Measurements from ENCODE around the gene CLRN2. TPM values are rescaled to one million over a fixed set of nuclear protein-coding genes. Genes with fewer than 3 reads are reported as not detected.

The CLRN2 gene
- total RNA-seq, 2 donors from 2014 or later = not detected

GRCh38 chr4:17512973-17513665, 1.8 kb upstream of the CLRN2 start:
- Mint-ChIP-seq H3K27me3 (ENCODE audit: low read depth) (peaks cover 14% of the 10 kb centered on the region), H3K4me3 (peak overlapping the region; percentile 96 to 97), H3K4me1 (ENCODE audit: low read depth) (peaks cover 34% of the 10 kb centered on the region), H3K36me3 (ENCODE audit: insufficient read depth in 2 of 2) (peaks cover 1 to 2% of the 10 kb centered on the region in 2 donors), H3K9me3 (no peaks in the 10 kb centered on the region), H3K27ac (peak overlapping the region; percentile 88)
- ATAC-seq (replicated peaks in 1 of 2) (no peak), DNase-seq (no peak)

- peaks cover 20% of the 10 kb centered on the region for H3K27me3 Mint-ChIP-seq (ENCODE audit: low read depth)
- H3K9me3 Mint-ChIP-seq = no peaks in the 10 kb centered on the region
- peaks cover 0 to 2% of the 10 kb centered on the region in 2 donors for H3K36me3 Mint-ChIP-seq (ENCODE audit: insufficient read depth in 2 of 2)
- peaks cover 21% of the 10 kb centered on the region for H3K4me1 Mint-ChIP-seq (ENCODE audit: low read depth)
- no peak overlapping the region for H3K27ac Mint-ChIP-seq
- DNase-seq (no peak), ATAC-seq (replicated peaks in 1 of 2) (no peak)
- no peak overlapping the region for H3K4me3 Mint-ChIP-seq
These were observed 761 bp downstream of the CLRN2 start for GRCh38 chr4:17515445-17516407.

DNA sequence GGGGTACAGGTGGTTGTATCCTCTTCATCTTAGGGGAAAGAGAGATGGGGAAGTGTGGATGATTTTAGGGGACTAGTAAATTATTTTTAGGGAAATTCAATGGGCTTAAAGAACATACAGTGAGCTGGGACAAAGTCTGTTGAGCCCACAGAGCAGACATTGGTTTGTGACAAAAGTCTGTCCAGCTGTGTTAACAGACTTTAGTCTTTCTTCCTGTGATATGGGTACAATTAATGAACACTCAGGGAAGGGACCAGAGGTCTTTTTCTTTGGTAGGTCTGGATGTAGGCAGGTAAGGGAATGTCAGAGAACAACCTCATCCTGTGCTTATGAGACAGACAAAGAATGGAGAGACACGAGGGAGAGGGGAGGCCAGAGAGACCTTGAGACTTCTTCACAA, 2.0 kb downstream of the CLRN2 start:
- ATAC-seq (replicated peaks in 1 of 2) = no peak
- Mint-ChIP-seq H3K27ac (no peak overlapping the region), H3K4me1 (ENCODE audit: low read depth) (peaks cover 11% of the 10 kb centered on the region), H3K4me3 (no peak overlapping the region), H3K36me3 (ENCODE audit: insufficient read depth in 2 of 2) (no peaks in the 10 kb centered on the region), H3K27me3 (ENCODE audit: low read depth) (peaks cover 26% of the 10 kb centered on the region), H3K9me3 (no peaks in the 10 kb centered on the region)
- DNase-seq = no peak

GRCh38 chr4:17517664-17518063, 2.7 kb downstream of the CLRN2 start:
- ATAC-seq (replicated peaks in 1 of 2) = no peak
- H3K9me3 Mint-ChIP-seq = no peaks in the 10 kb centered on the region
- H3K36me3 Mint-ChIP-seq (ENCODE audit: insufficient read depth in 2 of 2) = no peaks in the 10 kb centered on the region
- H3K27me3 Mint-ChIP-seq (ENCODE audit: low read depth) = peaks cover 26% of the 10 kb centered on the region
- H3K27ac Mint-ChIP-seq = no peak overlapping the region
- no peak for DNase-seq
- peaks cover 6% of the 10 kb centered on the region for H3K4me1 Mint-ChIP-seq (ENCODE audit: low read depth)
- no peak overlapping the region for H3K4me3 Mint-ChIP-seq

- DNase-seq (no peak), ATAC-seq (replicated peaks in 1 of 2) (no peak)
- Mint-ChIP-seq H3K4me1 (ENCODE audit: low read depth) (no peaks in the 10 kb centered on the region), H3K27me3 (ENCODE audit: low read depth) (peaks cover 26% of the 10 kb centered on the region), H3K9me3 (no peaks in the 10 kb centered on the region), H3K36me3 (ENCODE audit: insufficient read depth in 2 of 2) (no peaks in the 10 kb centered on the region), H3K27ac (no peak overlapping the region), H3K4me3 (no peak overlapping the region)
These were observed 6.6 kb downstream of the CLRN2 start for GRCh38 chr4:17521595-17521994.

GRCh38 chr4:17523662-17524061, 8.7 kb downstream of the CLRN2 start:
- Mint-ChIP-seq H3K9me3 (no peaks in the 10 kb centered on the region), H3K27ac (no peak overlapping the region), H3K4me1 (ENCODE audit: low read depth) (no peaks in the 10 kb centered on the region), H3K4me3 (no peak overlapping the region), H3K27me3 (ENCODE audit: low read depth) (peaks cover 36% of the 10 kb centered on the region), H3K36me3 (ENCODE audit: insufficient read depth in 2 of 2) (no peaks in the 10 kb centered on the region)
- ATAC-seq (replicated peaks in 1 of 2) = no peak
- no peak for DNase-seq

DNA sequence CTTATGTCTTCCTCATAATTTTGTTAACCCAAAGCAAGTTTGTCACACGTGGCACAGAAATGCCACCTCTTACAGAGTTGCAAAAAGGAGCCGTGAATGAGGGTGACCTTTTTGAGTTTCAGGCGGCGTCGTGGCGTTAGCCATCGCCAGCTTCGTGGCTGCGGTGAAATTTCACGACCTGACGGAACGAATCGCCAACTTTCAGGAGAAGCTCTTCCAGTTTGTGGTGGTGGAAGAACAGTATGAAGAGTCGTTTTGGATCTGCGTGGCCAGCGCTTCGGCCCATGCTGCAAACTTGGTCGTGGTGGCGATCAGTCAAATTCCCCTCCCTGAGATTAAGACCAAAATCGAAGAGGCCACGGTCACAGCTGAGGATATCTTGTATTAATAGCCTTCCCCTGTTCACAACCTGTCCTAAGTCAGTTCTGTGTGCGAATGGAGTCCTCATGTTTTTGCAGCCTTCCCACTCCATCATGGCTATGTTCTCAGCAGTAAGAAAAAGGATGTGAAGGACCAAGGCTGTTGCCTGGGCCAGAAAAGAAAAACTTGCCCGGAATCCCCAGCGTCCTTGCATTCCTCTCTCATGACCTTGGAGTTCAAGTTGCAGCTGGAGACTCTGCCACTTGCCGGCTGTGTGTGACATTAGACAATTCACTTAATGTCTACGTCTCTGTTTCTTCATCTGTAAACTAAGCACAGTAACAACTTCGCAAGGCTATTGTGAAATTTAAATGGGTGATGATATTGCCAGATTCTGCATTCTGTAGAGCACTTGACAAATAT, 11.9 kb downstream of the CLRN2 start:
- no peak overlapping the region for H3K27ac Mint-ChIP-seq
- no peak for DNase-seq
- H3K4me3 Mint-ChIP-seq = no peak overlapping the region
- ATAC-seq (replicated peaks in 1 of 2) = no peak
- no peaks in the 10 kb centered on the region for H3K4me1 Mint-ChIP-seq (ENCODE audit: low read depth)
- H3K27me3 Mint-ChIP-seq (ENCODE audit: low read depth) = peaks cover 27% of the 10 kb centered on the region
- no peaks in the 10 kb centered on the region for H3K9me3 Mint-ChIP-seq
- no peaks in the 10 kb centered on the region for H3K36me3 Mint-ChIP-seq (ENCODE audit: insufficient read depth in 2 of 2)

- no peaks in the 10 kb centered on the region for H3K36me3 Mint-ChIP-seq (ENCODE audit: insufficient read depth in 2 of 2)
- no peak for ATAC-seq (replicated peaks in 1 of 2)
- peaks cover 20% of the 10 kb centered on the region for H3K27me3 Mint-ChIP-seq (ENCODE audit: low read depth)
- no peak overlapping the region for H3K4me3 Mint-ChIP-seq
- no peak overlapping the region for H3K27ac Mint-ChIP-seq
- no peak for DNase-seq
- no peaks in the 10 kb centered on the region for H3K4me1 Mint-ChIP-seq (ENCODE audit: low read depth)
- H3K9me3 Mint-ChIP-seq = no peaks in the 10 kb centered on the region
These were observed 13.7 kb downstream of the CLRN2 start for GRCh38 chr4:17528551-17529165.

GRCh38 chr4:17531538-17532285, 16.7 kb downstream of the CLRN2 start:
- H3K36me3 Mint-ChIP-seq (ENCODE audit: insufficient read depth in 2 of 2) = no peaks in the 10 kb centered on the region
- H3K4me1 Mint-ChIP-seq (ENCODE audit: low read depth) = no peaks in the 10 kb centered on the region
- DNase-seq (no peak), ATAC-seq (replicated peaks in 1 of 2) (no peak)
- H3K27me3 Mint-ChIP-seq (ENCODE audit: low read depth) = peaks cover 19% of the 10 kb centered on the region
- no peaks in the 10 kb centered on the region for H3K9me3 Mint-ChIP-seq
- no peak overlapping the region for H3K4me3 Mint-ChIP-seq
- H3K27ac Mint-ChIP-seq = no peak overlapping the region

GRCh38 chr4:17534705-17535104, 19.7 kb downstream of the CLRN2 start:
- ATAC-seq (replicated peaks in 1 of 2) = no peak
- no peaks in the 10 kb centered on the region for H3K36me3 Mint-ChIP-seq (ENCODE audit: insufficient read depth in 2 of 2)
- H3K9me3 Mint-ChIP-seq = no peaks in the 10 kb centered on the region
- no peak overlapping the region for H3K27ac Mint-ChIP-seq
- DNase-seq = no peak
- H3K4me1 Mint-ChIP-seq (ENCODE audit: low read depth) = no peaks in the 10 kb centered on the region
- no peak overlapping the region for H3K4me3 Mint-ChIP-seq
- peaks cover 7% of the 10 kb centered on the region for H3K27me3 Mint-ChIP-seq (ENCODE audit: low read depth)

DNA sequence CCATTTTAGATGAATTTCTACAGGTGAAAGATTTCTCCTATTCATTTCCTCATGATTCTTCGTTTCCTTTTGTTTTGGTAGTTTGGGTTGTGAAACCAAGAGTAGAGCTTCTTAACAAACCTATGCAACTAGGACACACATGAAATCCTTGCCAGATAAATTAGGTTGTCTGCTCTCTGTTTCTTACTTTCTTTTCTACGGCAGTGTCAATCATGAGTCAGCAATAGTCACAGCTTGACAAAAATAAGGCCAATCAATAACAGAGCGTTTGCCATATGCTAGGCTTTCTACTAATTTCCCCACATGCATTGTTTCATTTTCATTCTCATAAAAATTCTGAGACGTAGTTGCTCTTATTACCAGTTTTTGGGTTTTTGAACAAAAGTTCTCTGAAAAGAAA, 20.3 kb downstream of the CLRN2 start:
- DNase-seq (no peak), ATAC-seq (replicated peaks in 1 of 2) (no peak)
- H3K27ac Mint-ChIP-seq = no peak overlapping the region
- H3K27me3 Mint-ChIP-seq (ENCODE audit: low read depth) = peaks cover 12% of the 10 kb centered on the region
- H3K36me3 Mint-ChIP-seq (ENCODE audit: insufficient read depth in 2 of 2) = no peaks in the 10 kb centered on the region
- H3K9me3 Mint-ChIP-seq = no peaks in the 10 kb centered on the region
- no peak overlapping the region for H3K4me3 Mint-ChIP-seq
- H3K4me1 Mint-ChIP-seq (ENCODE audit: low read depth) = no peaks in the 10 kb centered on the region

DNA sequence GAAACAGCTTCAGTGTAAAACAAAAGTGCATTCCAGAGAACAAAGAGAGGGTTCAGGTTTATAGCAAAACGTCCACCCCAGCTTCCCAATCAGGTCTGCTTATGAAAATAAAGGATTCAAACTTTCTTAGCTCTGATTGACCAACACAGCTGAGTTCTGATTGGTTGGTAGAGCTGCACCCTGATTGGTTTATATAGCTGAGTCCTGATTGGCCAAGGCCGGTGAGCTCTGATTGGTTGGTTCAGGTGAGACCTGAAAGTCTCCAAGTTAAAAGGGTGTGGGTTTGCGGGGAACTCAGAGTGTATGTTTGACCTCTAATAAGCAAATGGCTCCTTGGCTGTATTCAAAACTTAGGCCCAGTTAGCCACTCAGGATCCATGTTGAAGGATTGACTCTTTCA, 20.9 kb downstream of the CLRN2 start:
- Mint-ChIP-seq H3K4me1 (ENCODE audit: low read depth) (no peaks in the 10 kb centered on the region), H3K36me3 (ENCODE audit: insufficient read depth in 2 of 2) (no peaks in the 10 kb centered on the region), H3K4me3 (no peak overlapping the region), H3K27ac (no peak overlapping the region), H3K9me3 (no peaks in the 10 kb centered on the region), H3K27me3 (ENCODE audit: low read depth) (peaks cover 15% of the 10 kb centered on the region)
- DNase-seq (no peak), ATAC-seq (replicated peaks in 1 of 2) (no peak)

Data from activated T-cell treated with anti-CD3 and anti-CD28 coated beads, Interleukin-2, amount 50 U/mL, for 72 hours (primary cell).